Panc1 (cell line): ENCODE results near the gene MGMT. TPM values are rescaled to one million over a fixed set of nuclear protein-coding genes. Genes with fewer than 3 reads are reported as not detected.
A peak's percentile ranks its signal among the peaks of the same experiment; 100 is the strongest.

Experiments used
- ATAC-seq: fragments of 200-7000 bp; cut with Tn5 transposase; 2 replicates; pipeline ENCODE4 v1.9.1; 2020; ENCODE audit warnings: mild to moderate bottlenecking, moderate library complexity
- BruUV-seq: library from RNA; stranded (reverse); fragments of 400-500 nt; replicated peaks from 2 replicates; lab custom pipeline; 2021; lab: Mats Ljungman, UMichigan
- CTCF ChIA-PET: fragments of 300-600 bp; sonication (Branson Sonifier 250); formaldehyde crosslinking; loops from one replicate; lab custom pipeline; 2022; ENCODE audit warnings: antibody characterized with exemption; lab: Charles Lee
- POLR2A ChIA-PET: fragments of 300-600 bp; sonication (Branson Sonifier 250); formaldehyde crosslinking; loops from one replicate; lab custom pipeline; 2022; ENCODE audit warnings: antibody characterized with exemption; lab: Charles Lee
- DNase-seq: peaks from one replicate; pipeline ENCODE4 v3.0.0-alpha.2; 2010; ENCODE audit warnings: low read depth, low spot score
- H3K27ac ChIP-seq: 2 replicates; pipeline ENCODE4 v1.5.1; 2011; ENCODE audit warnings: mild to moderate bottlenecking, low read length, inconsistent platforms
- H3K27me3 ChIP-seq: fragments of 200-500 bp; sonication (Bioruptor generic); 2 replicates; pipeline ENCODE4 v1.6.0; 2014; ENCODE audit warnings: low read length, inconsistent platforms; ENCODE audit not compliant: control insufficient read depth, insufficient read depth
- H3K36me3 ChIP-seq: fragments of 200-500 bp; sonication (Bioruptor generic); 2 replicates; pipeline ENCODE4 v1.5.1; 2014; ENCODE audit warnings: inconsistent platforms, mild to moderate bottlenecking, low read length, moderate library complexity; ENCODE audit not compliant: control insufficient read depth, insufficient read depth
- H3K4me1 ChIP-seq: 2 replicates; pipeline ENCODE4 v1.5.1; 2011; ENCODE audit warnings: inconsistent platforms, mild to moderate bottlenecking, low read length, moderate library complexity; ENCODE audit not compliant: control insufficient read depth, insufficient read depth
- H3K4me3 ChIP-seq, 2 experiments: 2 replicates each; pipeline ENCODE4 v1.5.1; 2011 to 2012; ENCODE audit warnings: low read depth in 2 of 2, low read length in 2 of 2, mild to moderate bottlenecking in 2 of 2, inconsistent platforms in 1 of 2, moderate library complexity in 1 of 2
- H3K9me3 ChIP-seq: fragments of 200-500 bp; sonication (Bioruptor generic); 2 replicates; pipeline ENCODE4 v1.5.1; 2014; ENCODE audit warnings: low read depth, mild to moderate bottlenecking, inconsistent platforms, low read length, moderate library complexity; ENCODE audit not compliant: control insufficient read depth, insufficient read depth
- CTCF ChIP-seq: fragments of 450-650 bp; IDR thresholded peaks from 2 replicates; pipeline ENCODE4 v1.5.1; 2017; ENCODE audit warnings: mild to moderate bottlenecking
- POLR2AphosphoS5 ChIP-seq: IDR thresholded peaks from 2 replicates; pipeline ENCODE4 v1.6.1; 2012; ENCODE audit warnings: mild to moderate bottlenecking, low read depth, low read length, moderate library complexity
- REST ChIP-seq, 2 experiments: IDR thresholded peaks; 2 replicates each; pipeline ENCODE4 v1.6.1; 2011 to 2012; ENCODE audit warnings: low read depth in 2 of 2, control low read depth in 1 of 2, low read length in 1 of 2, mild to moderate bottlenecking in 1 of 2, moderate library complexity in 1 of 2; ENCODE audit not compliant: insufficient read depth in 1 of 2
- SIN3A ChIP-seq: IDR thresholded peaks from 2 replicates; pipeline ENCODE4 v1.6.1; 2012; ENCODE audit warnings: low read depth, mild to moderate bottlenecking, low read length, moderate library complexity, borderline replicate concordance; ENCODE audit not compliant: insufficient read depth
- TCF7L2 ChIP-seq: IDR thresholded peaks from 2 replicates; pipeline ENCODE4 v1.6.1; 2011; ENCODE audit warnings: mild to moderate bottlenecking, low read depth, low read length, inconsistent platforms
- in situ Hi-C: cut with HindIII; loops from 2 replicates; pipeline ENCODE4 v1.10.0; 2016; ENCODE audit warnings: low sequenced_read_pairs, low pct_unique_long_range_greater_than_20kb
- intact Hi-C: fragments of 100-400 bp; cut with micrococcal nuclease; formaldehyde crosslinking; loops from one replicate; pipeline ENCODE4 v1.10.0; 2022; ENCODE audit not compliant: unreplicated experiment
- total RNA-seq: library from RNA; stranded (reverse); gene quantifications from one replicate; pipeline ENCODE4 v1.2.1, GENCODE V29; 2021; ENCODE audit not compliant: unreplicated experiment

MGMT gene
- total RNA-seq, 1 experiment from 2014 or later = 27.3 TPM

GRCh38 chr10:129516846-129517679, 50.0 kb downstream of the MGMT start:
- POLR2A ChIA-PET = no interaction called here
- Histone ChIP-seq H3K27me3 (no peaks in the 10 kb centered on the region), H3K4me1 (no peaks in the 10 kb centered on the region; the same call in 1 of the 2 replicates), H3K4me3 (no peak overlapping the region), H3K27ac (no peak overlapping the region), H3K9me3 (no peaks in the 10 kb centered on the region), H3K36me3 (no peaks in the 10 kb centered on the region)
- BruUV-seq = no TSS peak
- TF ChIP-seq POLR2AphosphoS5 (no peak), CTCF (no peak), REST (IDR thresholded peaks at IDR 0.05; ENCODE audit: insufficient read depth in 1 of 2, low read depth in 2 of 2, low read length in 1 of 2) (no peak), SIN3A (no peak), TCF7L2 (no peak)
- peak; percentile 23; the same call in 1 of the 2 replicates for ATAC-seq
- in situ Hi-C loops (no loop called here), intact Hi-C loops (no loop called here)
- CTCF ChIA-PET = no interaction called here
- DNase-seq = no peak

- intact Hi-C loops (no loop called here), in situ Hi-C loops (no loop called here)
- Histone ChIP-seq H3K27me3 (no peaks in the 10 kb centered on the region), H3K36me3 (no peaks in the 10 kb centered on the region), H3K4me1 (no peaks in the 10 kb centered on the region; the same call in 1 of the 2 replicates), H3K27ac (no peak overlapping the region), H3K4me3 (no peak overlapping the region), H3K9me3 (no peaks in the 10 kb centered on the region)
- TF ChIP-seq POLR2AphosphoS5 (no peak), CTCF (no peak), SIN3A (no peak), TCF7L2 (no peak), REST (IDR thresholded peaks at IDR 0.05; ENCODE audit: insufficient read depth in 1 of 2, low read depth in 2 of 2, low read length in 1 of 2) (no peak)
- BruUV-seq = no TSS peak
- ChIA-PET POLR2A (no interaction called here), CTCF (no interaction called here)
- DNase-seq = no peak
- peak; percentile 23; the same call in 1 of the 2 replicates for ATAC-seq
Measured at GRCh38 chr10:129517680-129518057, 50.6 kb downstream of the MGMT start.
